Activated T-cell treated with anti-CD3 and anti-CD28 coated beads for 4 hours (primary cell): ENCODE measurements around the gene GUCA2A.

Experiments used
- DNase-seq: peaks from one replicate; pipeline ENCODE4 v3.0.0-alpha.2; 2020

The GUCA2A gene

DNA sequence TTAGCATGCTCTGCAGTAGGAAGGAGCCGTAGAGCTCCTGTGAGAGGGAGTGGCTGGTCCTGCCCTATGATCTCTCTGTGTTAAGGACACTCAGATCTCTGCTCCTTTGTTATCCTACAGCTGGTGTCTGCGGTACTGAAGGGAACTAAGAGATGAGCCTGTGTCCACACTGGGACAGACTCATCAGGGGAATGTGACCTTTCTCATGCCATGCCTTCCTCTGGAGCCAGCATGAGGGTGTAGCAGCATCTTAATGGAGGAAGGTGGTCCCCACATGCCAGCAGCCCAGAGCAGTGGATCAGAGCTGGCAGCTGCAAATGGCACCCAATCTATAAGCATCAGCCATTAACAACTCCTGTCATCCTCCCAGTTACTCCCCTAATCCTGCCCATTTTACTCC is 36.0 kb downstream of the GUCA2A start:
- no peak for DNase-seq

DNA sequence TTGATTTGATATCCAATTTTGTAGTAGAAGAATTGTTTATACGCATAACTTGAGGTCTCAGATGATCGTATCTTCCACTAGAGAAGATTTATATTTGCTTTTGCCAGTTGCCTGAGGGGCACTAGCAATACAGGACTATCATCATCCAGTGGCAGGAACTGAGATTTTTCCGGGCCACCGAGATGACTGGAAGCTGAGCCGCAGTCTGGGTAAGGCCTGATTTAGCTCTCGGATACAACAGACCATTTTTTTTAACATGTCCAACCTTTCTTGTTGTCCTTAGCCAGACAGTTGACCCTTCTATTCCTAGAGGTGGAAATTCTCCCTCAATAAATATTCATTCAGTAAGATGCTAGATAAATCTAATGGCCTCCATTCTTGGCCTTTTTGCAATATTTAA is 36.8 kb downstream of the GUCA2A start:
- no peak for DNase-seq

DNA sequence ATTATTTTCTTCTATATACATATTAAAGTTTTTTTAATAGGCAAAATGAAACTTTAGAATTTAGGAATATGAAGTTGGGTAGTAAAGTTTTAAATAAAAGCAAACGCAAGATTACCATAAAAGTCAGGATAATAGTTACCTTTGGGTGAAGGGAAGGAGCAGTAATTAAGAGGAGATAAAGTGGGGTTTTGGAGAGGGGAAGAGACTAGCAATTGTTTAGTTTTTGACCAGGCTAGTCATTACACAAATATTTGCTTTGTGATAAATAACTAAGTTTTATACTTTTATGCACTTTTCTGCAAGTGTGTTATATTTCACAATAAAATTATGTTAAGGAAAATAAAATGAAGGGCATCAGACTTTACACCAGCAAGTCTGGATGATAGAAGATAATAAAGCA is 39.0 kb downstream of the GUCA2A start:
- no peak for DNase-seq

GRCh38 chr1:42122408-42122807 is 42.1 kb downstream of the GUCA2A start:
- DNase-seq = no peak

DNA sequence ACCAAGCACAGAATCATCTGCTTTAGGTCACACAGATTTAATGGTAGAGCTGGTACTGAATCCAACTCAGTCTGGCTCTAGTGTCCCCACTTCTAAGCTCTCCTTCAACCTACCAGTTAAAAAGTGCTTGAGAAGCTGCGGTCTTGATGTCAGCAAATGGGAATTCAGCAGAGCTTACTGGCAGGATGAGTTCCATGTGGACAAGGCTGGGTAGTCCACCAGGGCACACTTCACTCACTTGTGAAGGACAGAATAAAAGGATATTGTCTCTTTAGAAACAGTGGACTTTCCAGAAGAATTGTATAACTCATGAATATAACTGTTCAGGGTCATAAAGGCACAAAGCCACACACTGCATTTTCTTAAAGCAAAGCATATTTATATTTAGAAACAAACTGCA is 46.4 kb downstream of the GUCA2A start:
- DNase-seq = no peak

DNA sequence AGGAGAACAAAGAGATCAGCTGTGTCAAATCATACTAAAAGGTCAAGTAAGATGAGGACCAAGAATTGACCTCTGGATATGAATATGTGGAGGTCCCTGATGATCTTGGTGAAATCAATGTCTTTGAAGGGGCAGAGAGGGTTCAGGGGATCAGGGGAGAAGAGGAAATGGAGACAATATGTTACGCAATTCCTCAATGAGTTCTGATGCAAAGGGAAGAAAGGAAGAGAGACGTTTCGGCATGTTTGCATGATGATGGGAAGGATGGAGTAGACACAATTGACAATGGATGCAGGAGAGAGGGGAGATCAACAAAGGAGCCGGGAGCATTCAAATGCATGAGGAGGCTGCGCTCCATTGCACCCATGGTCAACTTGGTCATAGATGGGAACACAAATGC is 47.3 kb downstream of the GUCA2A start:
- DNase-seq = no peak

DNA sequence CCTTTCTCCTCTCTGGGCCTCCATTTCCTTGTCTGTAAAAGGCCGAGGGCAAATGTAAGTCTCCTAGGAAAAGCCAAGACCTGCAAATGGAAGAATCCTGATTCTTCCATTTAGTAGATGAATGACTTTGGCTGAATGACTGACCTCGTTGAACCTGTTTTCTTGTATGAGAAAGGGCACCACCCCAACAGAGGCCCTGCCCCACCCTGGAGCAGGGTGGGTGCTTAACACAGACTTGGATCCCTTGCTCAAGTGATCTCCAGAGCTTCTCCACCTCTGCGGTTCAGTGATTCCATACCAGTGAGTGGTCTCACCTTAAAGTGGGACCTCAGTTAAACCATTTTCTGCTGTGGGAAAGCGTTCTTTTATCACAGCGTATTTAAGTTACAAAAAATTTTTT is 50.3 kb downstream of the GUCA2A start:
- DNase-seq = no peak
